Hepatocyte (in vitro differentiated cells): Measurements from ENCODE around the gene GIN1. TPM values are rescaled to one million over a fixed set of nuclear protein-coding genes. Genes with fewer than 3 reads are reported as not detected.

Experiments
- DNase-seq: peaks from one replicate; pipeline ENCODE4 v3.0.0-alpha.2; 2016; ENCODE audit warnings: low spot score
- H2AFZ ChIP-seq: fragments of 200-600 bp; sonication (generic); 2 replicates; pipeline ENCODE4 v1.6.0; 2016; ENCODE audit warnings: antibody characterized with exemption, mild to moderate bottlenecking
- H3K27ac ChIP-seq: fragments of 200-600 bp; sonication (generic); 2 replicates; pipeline ENCODE4 v1.5.1; 2016; ENCODE audit warnings: mild to moderate bottlenecking
- H3K27me3 ChIP-seq: fragments of 200-600 bp; sonication (generic); 2 replicates; pipeline ENCODE4 v1.6.1; 2016
- H3K36me3 ChIP-seq: fragments of 200-600 bp; sonication (generic); replicated peaks from 2 replicates; pipeline ENCODE4 v1.5.1; 2016; ENCODE audit warnings: low read depth; ENCODE audit not compliant: insufficient read depth
- H3K4me1 ChIP-seq: fragments of 200-600 bp; sonication (generic); 2 replicates; pipeline ENCODE4 v1.5.1; 2016; ENCODE audit warnings: mild to moderate bottlenecking, moderate library complexity; ENCODE audit not compliant: insufficient read depth
- H3K4me2 ChIP-seq: fragments of 200-600 bp; sonication (generic); 2 replicates; pipeline ENCODE4 v1.6.0; 2016
- H3K4me3 ChIP-seq: fragments of 200-600 bp; sonication (generic); 2 replicates; pipeline ENCODE4 v1.5.1; 2016; ENCODE audit warnings: mild to moderate bottlenecking
- H3K79me2 ChIP-seq: fragments of 200-600 bp; sonication (generic); 2 replicates; pipeline ENCODE4 v1.6.0; 2017; ENCODE audit warnings: mild to moderate bottlenecking
- H3K9me2 ChIP-seq: fragments of 200-600 bp; sonication (generic); replicated peaks from 2 replicates; pipeline ENCODE4 v1.6.0; 2017; ENCODE audit warnings: mild to moderate bottlenecking; ENCODE audit not compliant: insufficient read depth
- H3K9me3 ChIP-seq: fragments of 200-600 bp; sonication (generic); 2 replicates; pipeline ENCODE4 v1.5.1; 2016; ENCODE audit warnings: low read depth, mild to moderate bottlenecking
- H4K20me1 ChIP-seq: fragments of 200-600 bp; sonication (generic); 2 replicates; pipeline ENCODE4 v1.6.0; 2016; ENCODE audit warnings: mild to moderate bottlenecking; ENCODE audit not compliant: insufficient read depth, poor library complexity, severe bottlenecking
- EZH2 ChIP-seq: fragments of 200-600 bp; sonication (generic); IDR thresholded peaks from 2 replicates; pipeline ENCODE4 v1.6.1; 2016; ENCODE audit warnings: antibody characterized with exemption, mild to moderate bottlenecking, borderline replicate concordance
- EZH2phosphoT487 ChIP-seq: fragments of 200-600 bp; sonication (generic); IDR thresholded peaks from one replicate; pipeline ENCODE4 v1.6.1; 2018; ENCODE audit warnings: antibody characterized with exemption, mild to moderate bottlenecking, low read depth, moderate library complexity; ENCODE audit not compliant: unreplicated experiment, severe bottlenecking
- WGBS: methylation state at CpG from one replicate; pipeline ENCODE4 v1.1.6; 2016; ENCODE audit warnings: low lambda C conversion rate; ENCODE audit errors: missing lambda C conversion rate; 5-methylcytosine and 5-hydroxymethylcytosine counted together
- polyA plus RNA-seq: library from polyadenylated mRNA; unstranded; fragments of >200 nt; fragmentation: Nextera tagmentation; extraction: Ambion mirVana; gene quantifications from 2 replicates; pipeline ENCODE4 v1.2.1, GENCODE V29; 2016
- total RNA-seq: library from RNA; depleted of rRNA; stranded (reverse); fragments of >200 nt; gene quantifications from 2 replicates; pipeline ENCODE4 v1.2.3, GENCODE V29; 2014
- TF ChIP-seq, protein P1 (sequence below): fragments of 200-600 bp; sonication (generic); IDR thresholded peaks from 2 replicates; pipeline ENCODE4 v1.5.1; 2016; ENCODE audit warnings: antibody characterized with exemption, mild to moderate bottlenecking; ENCODE audit not compliant: poor library complexity

GIN1 gene
- total and polyA plus RNA-seq, 2 experiments from 2014 or later: 5.5 to 7.4 TPM

DNA sequence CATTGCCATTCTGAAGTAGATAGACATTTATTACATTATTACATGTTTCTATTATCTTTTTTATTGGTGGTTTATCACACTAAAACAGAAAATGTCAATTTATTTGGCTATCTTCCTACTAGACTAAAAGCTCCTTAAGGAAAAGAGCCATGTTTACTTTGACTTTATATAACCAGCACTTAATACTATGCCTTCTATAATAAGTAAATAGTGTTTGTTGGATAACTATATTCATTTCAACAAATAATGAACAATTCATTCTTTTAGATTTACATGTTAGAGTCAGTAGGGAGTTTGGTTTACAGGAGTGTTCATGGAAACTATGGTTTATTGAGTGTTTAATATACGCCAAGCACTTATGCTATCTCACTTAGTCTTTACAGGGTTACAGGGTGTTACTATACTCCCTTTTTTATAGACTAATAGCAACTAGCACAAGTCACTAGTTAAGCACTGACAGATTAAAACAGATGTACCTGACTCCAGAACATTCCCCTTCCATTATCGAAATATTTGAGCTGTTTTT lies 7.4 kb upstream of the GIN1 start:
- no peak overlapping the region for H3K27ac ChIP-seq
- no peak overlapping the region for H3K4me2 ChIP-seq
- H3K36me3 ChIP-seq: no peaks in the 10 kb centered on the region
- H3K79me2 ChIP-seq: peaks cover 71% of the 10 kb centered on the region
- TF ChIP-seq EZH2 (no peak), EZH2phosphoT487 (no peak)
- TF ChIP-seq, protein P1, sequence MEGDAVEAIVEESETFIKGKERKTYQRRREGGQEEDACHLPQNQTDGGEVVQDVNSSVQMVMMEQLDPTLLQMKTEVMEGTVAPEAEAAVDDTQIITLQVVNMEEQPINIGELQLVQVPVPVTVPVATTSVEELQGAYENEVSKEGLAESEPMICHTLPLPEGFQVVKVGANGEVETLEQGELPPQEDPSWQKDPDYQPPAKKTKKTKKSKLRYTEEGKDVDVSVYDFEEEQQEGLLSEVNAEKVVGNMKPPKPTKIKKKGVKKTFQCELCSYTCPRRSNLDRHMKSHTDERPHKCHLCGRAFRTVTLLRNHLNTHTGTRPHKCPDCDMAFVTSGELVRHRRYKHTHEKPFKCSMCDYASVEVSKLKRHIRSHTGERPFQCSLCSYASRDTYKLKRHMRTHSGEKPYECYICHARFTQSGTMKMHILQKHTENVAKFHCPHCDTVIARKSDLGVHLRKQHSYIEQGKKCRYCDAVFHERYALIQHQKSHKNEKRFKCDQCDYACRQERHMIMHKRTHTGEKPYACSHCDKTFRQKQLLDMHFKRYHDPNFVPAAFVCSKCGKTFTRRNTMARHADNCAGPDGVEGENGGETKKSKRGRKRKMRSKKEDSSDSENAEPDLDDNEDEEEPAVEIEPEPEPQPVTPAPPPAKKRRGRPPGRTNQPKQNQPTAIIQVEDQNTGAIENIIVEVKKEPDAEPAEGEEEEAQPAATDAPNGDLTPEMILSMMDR: no peak
- H4K20me1 ChIP-seq: no peaks in the 10 kb centered on the region
- no peaks in the 10 kb centered on the region for H3K9me2 ChIP-seq
- no peak for DNase-seq
- H3K4me1 ChIP-seq: no peaks in the 10 kb centered on the region
- H3K4me3 ChIP-seq: no peak overlapping the region
- no peak overlapping the region for H2AFZ ChIP-seq
- 95% methylated on average over 2 of the region's 2 CpGs for WGBS
- no peaks in the 10 kb centered on the region for H3K27me3 ChIP-seq
- H3K9me3 ChIP-seq: no peaks in the 10 kb centered on the region

DNA sequence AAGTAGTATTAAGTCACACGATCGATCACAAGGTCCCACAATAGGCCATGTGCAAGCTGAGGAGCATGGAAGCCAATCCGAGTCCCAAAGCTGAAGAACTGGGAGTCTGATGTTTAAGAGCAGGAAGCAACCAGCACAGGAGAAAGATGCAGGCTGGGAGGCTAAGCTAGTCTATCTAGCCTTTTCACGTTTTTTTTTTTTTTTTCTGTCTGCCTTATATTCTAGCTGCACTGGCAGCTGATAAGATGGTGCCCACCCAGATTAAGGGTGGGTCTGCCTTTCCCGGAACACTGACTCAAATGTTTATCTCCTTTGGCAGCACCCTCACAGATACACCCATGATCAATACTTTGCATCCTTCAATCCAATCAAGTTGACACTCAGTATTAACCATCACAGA lies 6.6 kb upstream of the GIN1 start:
- H3K27ac ChIP-seq: no peak overlapping the region
- H3K9me2 ChIP-seq: no peaks in the 10 kb centered on the region
- no peaks in the 10 kb centered on the region for H3K9me3 ChIP-seq
- no peak overlapping the region for H3K4me2 ChIP-seq
- 88% methylated on average over 5 of the region's 5 CpGs for WGBS
- no peaks in the 10 kb centered on the region for H3K27me3 ChIP-seq
- H3K79me2 ChIP-seq: peaks cover 75% of the 10 kb centered on the region
- H3K36me3 ChIP-seq: no peaks in the 10 kb centered on the region
- H4K20me1 ChIP-seq: no peaks in the 10 kb centered on the region
- no peak overlapping the region for H2AFZ ChIP-seq
- peaks cover 1% of the 10 kb centered on the region for H3K4me1 ChIP-seq
- H3K4me3 ChIP-seq: no peak overlapping the region
- DNase-seq: no peak
- no peak for TF ChIP-seq EZH2phosphoT487
- no peak for TF ChIP-seq EZH2
- TF ChIP-seq, protein P1: no peak

DNA sequence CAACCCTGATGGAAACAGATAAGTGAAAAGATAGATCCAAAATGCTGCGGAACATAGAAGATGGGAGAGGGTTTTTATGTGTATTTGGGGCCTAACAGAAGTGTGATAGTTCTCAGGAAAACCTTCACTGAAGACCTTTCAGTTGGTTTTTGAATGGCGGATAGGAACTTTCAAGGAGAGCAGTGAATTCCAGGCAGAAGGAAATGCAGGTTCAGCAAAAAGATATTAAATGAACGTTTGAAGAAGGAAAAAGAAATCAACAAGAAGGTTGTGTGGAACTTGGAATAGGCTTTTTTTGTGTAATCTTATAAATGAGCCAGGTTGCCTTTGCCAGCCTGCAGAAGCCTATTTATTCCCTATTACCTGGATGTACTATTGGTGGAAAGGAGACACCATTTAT lies 2.3 kb upstream of the GIN1 start:
- H3K79me2 ChIP-seq: peaks cover 77% of the 10 kb centered on the region
- no peaks in the 10 kb centered on the region for H3K36me3 ChIP-seq
- peak overlapping the region; percentile 86 for H3K4me2 ChIP-seq
- H3K27me3 ChIP-seq: no peaks in the 10 kb centered on the region
- no peak overlapping the region for H3K4me3 ChIP-seq
- WGBS: 89% methylated on average over 3 of the region's 3 CpGs
- H2AFZ ChIP-seq: no peak overlapping the region
- DNase-seq: no peak
- peaks cover 6% of the 10 kb centered on the region for H3K4me1 ChIP-seq
- no peaks in the 10 kb centered on the region for H3K9me3 ChIP-seq
- H3K27ac ChIP-seq: no peak overlapping the region
- no peaks in the 10 kb centered on the region for H4K20me1 ChIP-seq
- no peaks in the 10 kb centered on the region for H3K9me2 ChIP-seq
- TF ChIP-seq EZH2phosphoT487: no peak

DNA sequence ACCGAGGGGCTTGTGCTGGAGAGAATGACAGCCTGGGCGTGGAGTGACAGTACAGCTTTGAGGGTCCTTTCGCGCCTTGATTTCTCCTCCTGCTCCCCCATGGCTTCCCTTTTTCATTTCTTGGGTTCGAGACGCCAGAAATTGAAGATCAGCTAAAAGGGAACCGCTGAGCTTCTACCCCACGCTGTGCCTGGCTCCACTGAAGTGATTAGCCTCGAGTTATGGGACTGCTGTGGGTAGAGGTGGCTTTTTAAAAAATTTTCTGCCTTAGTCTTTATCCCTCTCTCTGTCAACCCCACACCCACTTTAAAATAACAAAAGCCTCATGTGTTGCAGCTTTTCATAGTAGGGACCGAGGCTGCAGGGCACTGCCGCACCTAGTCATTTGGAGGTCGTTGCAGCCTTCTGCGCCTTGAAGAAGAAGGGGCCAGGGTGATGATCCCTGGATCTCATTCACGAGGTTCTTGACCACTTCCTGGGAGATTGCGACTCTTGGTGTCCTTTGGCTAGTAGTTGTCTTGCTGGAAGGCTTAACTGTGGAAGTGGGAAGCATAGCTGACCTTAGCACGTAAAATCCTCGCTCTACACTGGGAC lies 766 bp upstream of the GIN1 start:
- TF ChIP-seq EZH2phosphoT487: no peak
- TF ChIP-seq, protein P1: no peak
- TF ChIP-seq EZH2: no peak
- peak; percentile 23 for DNase-seq
- H3K79me2 ChIP-seq: peaks cover 80% of the 10 kb centered on the region

More for the DNA sequence above, 766 bp upstream of the GIN1 start:
- Histone ChIP-seq H3K27me3 (no peaks in the 10 kb centered on the region), H3K4me1 (peaks cover 6% of the 10 kb centered on the region), H3K36me3 (no peaks in the 10 kb centered on the region), H3K4me2 (peak overlapping the region; percentile 86), H3K9me3 (no peaks in the 10 kb centered on the region), H2AFZ (peak overlapping the region; percentile 58), H3K4me3 (peak overlapping the region; percentile 47), H3K27ac (peak overlapping the region; percentile 81), H3K9me2 (no peaks in the 10 kb centered on the region), H4K20me1 (no peaks in the 10 kb centered on the region)
- 2% methylated on average over 17 of the region's 17 CpGs for WGBS
